ENCODE results near the gene TAF12.
"Not testable (repeated sequence)": the region's sequence is repeated elsewhere in the genome, so short reads cannot be mapped to it uniquely, and the experiment has no call there.

Gene TAF12, protein sequence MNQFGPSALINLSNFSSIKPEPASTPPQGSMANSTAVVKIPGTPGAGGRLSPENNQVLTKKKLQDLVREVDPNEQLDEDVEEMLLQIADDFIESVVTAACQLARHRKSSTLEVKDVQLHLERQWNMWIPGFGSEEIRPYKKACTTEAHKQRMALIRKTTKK

DNA sequence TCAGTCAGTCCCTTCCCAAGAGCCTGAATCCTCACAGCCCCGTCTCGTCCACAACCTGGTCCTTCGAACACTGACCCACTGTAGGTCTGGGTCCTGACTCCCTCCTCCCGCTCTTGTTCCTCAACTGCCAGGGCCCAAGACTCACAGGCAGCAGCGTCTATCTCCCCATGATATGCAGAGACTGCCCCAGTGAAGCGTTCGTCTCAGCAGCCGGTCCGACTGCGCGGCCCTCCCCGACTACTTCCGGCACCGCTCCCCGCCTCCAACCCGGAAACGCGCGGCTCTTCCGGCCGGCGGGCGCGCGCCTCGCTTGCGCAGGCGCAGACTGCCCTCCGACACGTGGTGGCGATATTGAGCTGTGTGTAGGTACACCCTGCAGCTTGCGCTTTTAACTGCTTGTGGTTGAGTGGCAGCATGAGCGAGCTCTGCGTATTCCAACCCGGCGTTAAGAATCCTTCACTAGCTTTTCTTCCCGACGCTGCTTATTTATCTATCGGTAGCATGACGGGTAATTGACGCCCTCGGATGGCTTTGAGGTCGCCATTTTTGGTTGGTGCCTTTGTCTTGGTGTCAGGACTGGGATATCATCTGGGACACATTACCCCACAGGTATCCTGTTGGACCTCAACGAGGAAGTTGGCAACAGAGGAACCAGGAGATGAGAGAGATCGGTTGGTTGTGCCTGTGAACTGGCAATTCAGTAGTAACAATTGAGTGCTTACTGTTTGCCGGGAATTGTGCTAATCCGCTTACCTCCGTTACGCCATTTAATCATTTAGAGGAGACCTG lies at the start of gene TAF12:
TSS of gene TAF12 (minus strand) at position 221 of the 789 bp plus-strand sequence. CDS start 20,986 bp downstream, outside the sequence.
- H3K4me3 Mint-ChIP-seq, result peak within 1 kb of the TSS; percentile 100
- peak within 1 kb of the TSS; percentile 100 for H3K27ac Mint-ChIP-seq (ENCODE audit: low read depth)
- peaks cover 36% of the 10 kb centered on the region for H3K4me1 Mint-ChIP-seq
- H3K9me3 Mint-ChIP-seq, result no peaks in the 10 kb centered on the region
- peak; percentile 71 to 83 for DNase-seq (ENCODE audit: low spot score in 2 of 2)
- peaks cover 24% of the 10 kb centered on the region for H3K36me3 Mint-ChIP-seq (ENCODE audit: insufficient read depth)
- no peaks in the 10 kb centered on the region for H3K27me3 Mint-ChIP-seq
- peak; percentile 86 for ATAC-seq (replicated peaks; ENCODE audit: extremely low read depth, poor library complexity, severe bottlenecking)

DNA sequence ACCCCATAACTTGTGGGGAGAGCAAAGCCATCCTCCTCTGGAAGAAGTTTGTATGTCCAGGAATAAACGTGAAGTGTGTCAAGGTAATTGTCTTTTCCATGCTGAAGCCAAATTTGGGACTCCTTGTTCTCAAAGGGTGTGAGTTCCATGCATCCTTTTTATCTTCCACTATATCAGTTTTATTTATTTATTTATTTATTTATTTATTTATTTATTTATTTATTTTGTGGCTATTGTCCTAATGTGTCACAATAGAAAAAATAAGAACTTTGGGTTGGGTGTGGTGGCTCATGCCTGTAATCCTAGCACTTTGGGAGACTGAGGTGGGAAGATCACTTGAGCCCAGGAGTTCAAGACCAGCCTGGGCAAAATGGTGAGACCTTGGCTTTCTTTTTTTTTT lies 48.8 kb upstream of the TAF12 start:
- not testable (repeated sequence) for H3K4me1 Mint-ChIP-seq; H3K27ac Mint-ChIP-seq (ENCODE audit: low read depth); H3K27me3 Mint-ChIP-seq; DNase-seq (ENCODE audit: low spot score in 2 of 2); ATAC-seq (replicated peaks; ENCODE audit: extremely low read depth, poor library complexity, severe bottlenecking); H3K9me3 Mint-ChIP-seq; H3K4me3 Mint-ChIP-seq
- H3K36me3 Mint-ChIP-seq (ENCODE audit: insufficient read depth), result peaks cover 51% of the 10 kb centered on the region

DNA sequence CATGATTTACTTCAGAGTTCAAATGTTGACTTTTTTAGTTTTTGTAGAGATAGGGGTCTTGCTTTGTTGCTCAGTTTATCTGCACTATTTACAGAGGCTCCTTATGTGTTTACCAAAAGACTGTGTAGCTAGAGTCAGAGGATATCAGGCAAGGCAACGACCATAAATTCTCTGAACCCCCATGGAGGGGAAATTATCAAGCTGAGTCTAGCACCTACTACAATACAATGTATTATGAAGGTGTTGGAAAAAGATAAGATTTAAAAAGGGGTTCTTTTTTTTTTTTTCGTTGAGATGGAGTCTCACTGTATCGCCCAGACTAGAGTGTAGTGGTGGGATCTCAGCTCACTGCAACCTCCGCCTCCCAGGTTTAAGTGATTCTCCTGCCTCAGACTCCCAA lies 42.1 kb upstream of the TAF12 start:
- ATAC-seq (replicated peaks; ENCODE audit: extremely low read depth, poor library complexity, severe bottlenecking), result no peak
- Mint-ChIP-seq H3K4me1 (peaks cover 11% of the 10 kb centered on the region), H3K27ac (ENCODE audit: low read depth) (no peak overlapping the region), H3K4me3 (no peak overlapping the region), H3K27me3 (no peaks in the 10 kb centered on the region), H3K36me3 (ENCODE audit: insufficient read depth) (peaks cover 44% of the 10 kb centered on the region), H3K9me3 (no peaks in the 10 kb centered on the region)
- DNase-seq (ENCODE audit: low spot score in 2 of 2), result no peak

DNA sequence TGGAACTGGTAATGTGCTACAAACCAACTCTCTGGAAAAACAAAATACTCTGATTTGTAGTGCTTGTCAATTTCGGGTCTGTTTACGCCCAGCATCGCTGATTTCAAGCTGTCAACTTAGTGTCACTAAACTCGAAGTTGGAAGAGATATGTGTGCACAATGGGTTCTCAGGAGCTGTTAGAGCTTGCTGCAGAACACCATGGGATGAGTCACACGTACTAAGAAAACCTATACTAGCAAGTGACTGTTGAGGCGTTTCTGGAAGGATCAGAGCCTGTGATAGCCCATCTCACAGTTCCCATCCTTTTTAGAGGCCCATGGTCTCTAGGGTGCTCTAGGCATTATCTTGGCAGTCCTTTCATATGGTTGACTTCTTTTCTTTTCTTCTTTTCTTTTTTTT lies 40.0 kb upstream of the TAF12 start:
- Mint-ChIP-seq H3K9me3 (no peaks in the 10 kb centered on the region), H3K27ac (ENCODE audit: low read depth) (no peak overlapping the region), H3K36me3 (ENCODE audit: insufficient read depth) (peaks cover 36% of the 10 kb centered on the region), H3K4me1 (peaks cover 11% of the 10 kb centered on the region), H3K27me3 (no peaks in the 10 kb centered on the region), H3K4me3 (no peak overlapping the region)
- ATAC-seq (replicated peaks; ENCODE audit: extremely low read depth, poor library complexity, severe bottlenecking), result no peak
- no peak for DNase-seq (ENCODE audit: low spot score in 2 of 2)

DNA sequence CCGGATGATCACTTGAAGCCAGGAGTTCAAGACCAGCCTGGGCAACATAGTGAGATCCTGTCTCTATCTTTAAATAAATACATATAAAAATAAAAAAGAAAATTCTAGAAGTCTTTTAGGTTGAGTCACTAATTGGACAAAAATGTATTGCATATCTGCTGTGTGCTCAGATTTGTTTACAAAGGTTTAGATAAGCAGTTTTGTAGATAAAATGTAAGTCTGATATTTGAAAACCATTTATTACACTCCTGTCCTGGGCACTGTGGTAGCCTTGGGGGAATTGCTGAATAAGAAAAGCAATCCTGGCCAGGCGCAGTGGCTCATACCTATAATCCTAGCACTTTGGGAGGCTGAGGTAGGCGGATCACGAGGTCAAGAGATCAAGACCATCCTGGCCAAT lies 37.3 kb upstream of the TAF12 start:
- H3K36me3 Mint-ChIP-seq (ENCODE audit: insufficient read depth), result peaks cover 27% of the 10 kb centered on the region
- peaks cover 5% of the 10 kb centered on the region for H3K4me1 Mint-ChIP-seq
- DNase-seq (ENCODE audit: low spot score in 2 of 2), result no peak
- ATAC-seq (replicated peaks; ENCODE audit: extremely low read depth, poor library complexity, severe bottlenecking), result no peak
- H3K27me3 Mint-ChIP-seq, result no peaks in the 10 kb centered on the region
- H3K4me3 Mint-ChIP-seq, result no peak overlapping the region
- no peak overlapping the region for H3K27ac Mint-ChIP-seq (ENCODE audit: low read depth)
- H3K9me3 Mint-ChIP-seq, result no peaks in the 10 kb centered on the region

DNA sequence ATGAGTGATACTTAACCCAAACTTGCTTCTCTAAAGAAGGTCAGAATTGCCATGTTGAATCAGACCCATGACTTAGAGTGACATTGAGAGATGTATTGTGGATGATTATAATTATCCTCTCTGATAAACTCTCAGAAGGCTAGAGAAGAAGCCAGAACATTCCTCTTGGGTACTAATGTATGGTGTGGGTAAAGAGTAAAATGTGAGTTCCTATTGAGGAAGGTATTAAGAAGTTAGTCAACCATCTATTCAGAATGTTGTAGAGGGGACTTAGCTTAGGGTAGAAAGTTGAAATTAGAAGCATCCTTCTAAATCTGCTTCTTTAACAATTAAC lies 33.0 kb upstream of the TAF12 start:
- Mint-ChIP-seq H3K27me3 (no peaks in the 10 kb centered on the region), H3K27ac (ENCODE audit: low read depth) (no peak overlapping the region), H3K36me3 (ENCODE audit: insufficient read depth) (peaks cover 6% of the 10 kb centered on the region), H3K9me3 (no peaks in the 10 kb centered on the region), H3K4me3 (no peak overlapping the region), H3K4me1 (peaks cover 2% of the 10 kb centered on the region)
- no peak for ATAC-seq (replicated peaks; ENCODE audit: extremely low read depth, poor library complexity, severe bottlenecking)
- DNase-seq (ENCODE audit: low spot score in 2 of 2), result no peak

DNA sequence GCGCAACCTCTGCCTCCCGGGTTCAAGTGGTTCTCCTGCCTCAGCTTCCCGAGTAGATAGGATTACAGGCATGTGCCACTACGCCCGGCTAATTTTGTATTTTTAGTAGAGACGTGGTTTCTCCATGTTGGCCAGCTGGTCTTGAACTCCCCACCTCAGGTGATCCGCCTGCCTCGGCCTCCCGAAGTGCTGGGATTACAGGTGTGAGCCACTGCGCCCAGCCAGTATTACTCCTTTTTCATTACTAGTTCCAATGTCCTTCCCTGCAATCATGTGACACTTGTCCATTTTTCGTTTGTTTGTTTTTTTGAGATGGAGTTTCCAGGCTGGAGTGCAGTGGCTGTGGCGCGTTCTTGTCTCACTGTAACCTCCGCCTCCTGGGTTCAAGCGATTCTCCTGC lies 30.1 kb upstream of the TAF12 start:
- ATAC-seq (replicated peaks; ENCODE audit: extremely low read depth, poor library complexity, severe bottlenecking); H3K4me3 Mint-ChIP-seq; DNase-seq (ENCODE audit: low spot score in 2 of 2); H3K27me3 Mint-ChIP-seq; H3K27ac Mint-ChIP-seq (ENCODE audit: low read depth); H3K9me3 Mint-ChIP-seq: not testable (repeated sequence)
- Mint-ChIP-seq H3K36me3 (ENCODE audit: insufficient read depth) (peaks cover 10% of the 10 kb centered on the region), H3K4me1 (peaks cover 17% of the 10 kb centered on the region)

DNA sequence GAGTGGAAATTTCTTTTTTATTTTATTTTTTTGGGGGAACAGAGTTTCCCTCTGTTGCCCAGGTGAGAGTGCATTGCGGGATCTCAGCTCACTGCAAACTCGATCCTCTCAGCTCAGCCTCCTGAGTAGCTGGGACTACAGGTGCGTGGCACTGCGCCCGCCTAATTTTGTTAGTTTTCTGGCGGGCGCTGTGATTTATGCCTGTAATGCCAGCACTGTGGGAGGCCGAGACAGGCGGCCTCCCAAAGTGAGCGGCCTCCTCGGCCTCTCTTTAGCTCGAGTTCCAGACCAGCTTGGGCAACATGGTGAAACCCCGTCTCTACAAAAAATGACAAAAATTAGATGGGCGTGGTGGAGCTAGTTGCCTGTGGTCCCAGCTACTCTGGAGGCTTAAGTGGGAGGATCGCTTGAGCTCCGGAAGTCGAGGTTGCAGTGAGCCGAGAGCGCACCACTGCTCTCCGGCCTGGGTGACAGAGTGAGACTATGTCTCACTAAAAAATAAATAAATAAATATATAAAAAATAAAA lies 28.4 kb upstream of the TAF12 start:
- H3K27ac Mint-ChIP-seq (ENCODE audit: low read depth), result no peak overlapping the region
- H3K4me3 Mint-ChIP-seq, result no peak overlapping the region
- H3K36me3 Mint-ChIP-seq (ENCODE audit: insufficient read depth), result peaks cover 11% of the 10 kb centered on the region
- H3K4me1 Mint-ChIP-seq, result peaks cover 17% of the 10 kb centered on the region
- H3K9me3 Mint-ChIP-seq, result no peaks in the 10 kb centered on the region
- ATAC-seq (replicated peaks; ENCODE audit: extremely low read depth, poor library complexity, severe bottlenecking), result no peak
- H3K27me3 Mint-ChIP-seq, result no peaks in the 10 kb centered on the region
- DNase-seq (ENCODE audit: low spot score in 2 of 2), result no peak

DNA sequence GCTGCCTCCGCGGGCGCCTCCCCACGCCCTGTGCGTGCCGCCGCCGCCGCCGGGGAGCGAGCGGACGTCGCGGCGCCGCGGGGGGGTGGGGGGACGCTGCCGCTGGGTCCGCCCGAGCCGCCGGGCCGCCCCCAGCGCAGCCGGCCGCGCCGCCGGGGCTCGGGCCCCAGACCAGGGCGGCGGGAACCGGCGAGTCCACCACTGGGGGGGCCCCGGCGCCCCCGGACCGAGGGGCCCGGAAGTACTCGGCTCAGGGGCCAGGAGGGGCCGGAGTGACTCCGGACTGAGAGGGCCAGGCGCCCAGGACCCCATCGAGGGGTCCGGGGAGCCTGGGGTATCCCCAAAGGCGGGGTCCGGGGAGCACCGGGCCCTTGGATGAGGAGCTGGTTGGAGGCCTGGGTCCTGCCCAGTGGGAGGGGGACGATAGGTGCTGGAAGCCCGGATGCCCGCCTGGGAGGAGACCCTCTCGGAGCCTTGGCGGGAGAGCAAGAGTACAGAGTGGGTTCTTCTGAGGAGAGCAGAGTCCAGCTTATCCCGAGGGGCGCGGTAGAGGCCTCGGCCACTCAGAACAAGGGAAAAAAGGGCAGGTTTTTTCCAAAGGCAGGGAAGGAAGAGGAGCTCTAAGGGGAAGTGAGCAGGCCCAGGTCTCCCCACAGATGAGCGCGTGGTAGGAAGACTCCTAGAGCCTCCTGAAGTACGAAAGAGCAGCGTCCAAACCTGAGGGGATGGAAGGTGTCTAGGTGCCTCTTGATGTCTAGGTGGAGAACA lies 26.3 kb upstream of the TAF12 start:
- peak overlapping the region; percentile 91 for H3K27ac Mint-ChIP-seq (ENCODE audit: low read depth)

DNA sequence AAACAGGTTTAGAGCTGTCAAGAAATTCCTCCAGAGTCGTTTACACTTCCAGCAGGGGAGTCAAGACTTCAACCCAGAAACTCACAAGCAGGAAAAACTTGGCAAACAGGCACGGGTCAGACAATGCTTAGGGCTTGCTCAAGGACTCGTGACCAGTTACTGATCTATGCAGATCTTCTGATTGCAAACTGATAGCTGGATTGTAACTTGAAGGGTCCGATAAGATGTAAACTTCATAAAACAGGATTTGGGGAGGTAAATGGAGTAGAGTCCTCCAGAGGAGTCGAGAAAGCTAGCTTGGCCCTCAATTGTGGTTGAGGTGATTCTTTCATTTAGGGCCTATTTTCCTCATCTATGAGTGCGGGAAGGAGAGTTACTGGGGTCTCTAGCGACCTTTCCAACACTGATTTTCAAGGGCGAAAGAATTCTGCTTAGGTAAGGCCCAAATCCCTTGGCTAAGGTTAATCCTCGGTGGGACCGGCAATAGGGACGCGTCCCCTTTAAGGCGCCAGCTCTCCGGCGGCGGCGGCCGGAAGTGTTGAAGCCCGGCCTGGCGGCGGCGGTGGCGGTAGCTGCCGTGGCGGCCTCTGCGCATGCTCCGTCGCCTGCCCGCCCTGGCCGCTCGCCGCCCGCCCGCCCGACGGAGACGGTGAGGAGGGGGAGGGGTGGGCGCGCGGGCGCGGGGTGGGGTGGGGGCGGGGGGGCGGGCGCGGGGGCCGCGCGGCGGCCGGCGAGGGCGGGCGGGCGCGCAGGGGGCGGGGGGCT lies 25.5 kb upstream of the TAF12 start, which contains the start of gene GMEB1:
TSS of gene GMEB1 (plus strand) at position 594 of the 765 bp plus-strand sequence. CDS start 14,829 bp downstream, outside the sequence.
- ATAC-seq (replicated peaks; ENCODE audit: extremely low read depth, poor library complexity, severe bottlenecking) (peak; percentile 64), DNase-seq (ENCODE audit: low spot score in 2 of 2) (peak; percentile 62 to 69)
- Mint-ChIP-seq H3K27me3 (no peaks in the 10 kb centered on the region), H3K27ac (ENCODE audit: low read depth) (peak within 1 kb of the TSS; percentile 91), H3K4me3 (peak within 1 kb of the TSS; percentile 80), H3K4me1 (peaks cover 17% of the 10 kb centered on the region), H3K36me3 (ENCODE audit: insufficient read depth) (peaks cover 9% of the 10 kb centered on the region), H3K9me3 (no peaks in the 10 kb centered on the region)

More for the DNA sequence above, 26.3 kb upstream of the TAF12 start:
- no peaks in the 10 kb centered on the region for H3K27me3 Mint-ChIP-seq
- peaks cover 11% of the 10 kb centered on the region for H3K36me3 Mint-ChIP-seq (ENCODE audit: insufficient read depth)
- H3K4me3 Mint-ChIP-seq, result peak overlapping the region; percentile 80
- peak; percentile 13 to 21 for DNase-seq (ENCODE audit: low spot score in 2 of 2)
- peak; percentile 72 for ATAC-seq (replicated peaks; ENCODE audit: extremely low read depth, poor library complexity, severe bottlenecking)
- H3K9me3 Mint-ChIP-seq, result no peaks in the 10 kb centered on the region
- peaks cover 17% of the 10 kb centered on the region for H3K4me1 Mint-ChIP-seq

DNA sequence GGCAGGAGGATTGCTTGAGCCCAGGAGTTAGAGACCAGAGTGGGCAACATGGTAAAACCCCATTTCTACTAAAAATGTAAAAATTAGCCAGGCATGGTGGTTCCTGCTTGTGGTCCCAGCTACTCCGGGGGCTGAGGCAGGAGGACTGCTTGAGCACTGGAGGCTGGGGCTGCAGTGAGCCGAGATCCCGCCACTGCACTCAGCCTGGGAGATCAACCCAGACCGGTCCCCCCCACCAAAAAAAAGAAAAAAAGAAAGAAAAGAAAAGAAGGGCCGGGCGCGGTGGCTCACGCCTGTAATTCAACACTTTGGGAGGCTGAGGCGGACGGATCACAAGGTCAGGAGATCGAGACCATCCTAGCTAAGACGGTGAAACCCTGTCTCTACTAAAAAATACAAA lies 23.9 kb upstream of the TAF12 start:
- H3K4me3 Mint-ChIP-seq, result peak overlapping the region; percentile 18
- H3K36me3 Mint-ChIP-seq (ENCODE audit: insufficient read depth), result peaks cover 9% of the 10 kb centered on the region
- peak overlapping the region; percentile 59 for H3K27ac Mint-ChIP-seq (ENCODE audit: low read depth)
- H3K9me3 Mint-ChIP-seq, result no peaks in the 10 kb centered on the region
- H3K4me1 Mint-ChIP-seq, result peaks cover 17% of the 10 kb centered on the region
- H3K27me3 Mint-ChIP-seq, result no peaks in the 10 kb centered on the region
- DNase-seq (ENCODE audit: low spot score in 2 of 2), result no peak
- ATAC-seq (replicated peaks; ENCODE audit: extremely low read depth, poor library complexity, severe bottlenecking), result no peak

DNA sequence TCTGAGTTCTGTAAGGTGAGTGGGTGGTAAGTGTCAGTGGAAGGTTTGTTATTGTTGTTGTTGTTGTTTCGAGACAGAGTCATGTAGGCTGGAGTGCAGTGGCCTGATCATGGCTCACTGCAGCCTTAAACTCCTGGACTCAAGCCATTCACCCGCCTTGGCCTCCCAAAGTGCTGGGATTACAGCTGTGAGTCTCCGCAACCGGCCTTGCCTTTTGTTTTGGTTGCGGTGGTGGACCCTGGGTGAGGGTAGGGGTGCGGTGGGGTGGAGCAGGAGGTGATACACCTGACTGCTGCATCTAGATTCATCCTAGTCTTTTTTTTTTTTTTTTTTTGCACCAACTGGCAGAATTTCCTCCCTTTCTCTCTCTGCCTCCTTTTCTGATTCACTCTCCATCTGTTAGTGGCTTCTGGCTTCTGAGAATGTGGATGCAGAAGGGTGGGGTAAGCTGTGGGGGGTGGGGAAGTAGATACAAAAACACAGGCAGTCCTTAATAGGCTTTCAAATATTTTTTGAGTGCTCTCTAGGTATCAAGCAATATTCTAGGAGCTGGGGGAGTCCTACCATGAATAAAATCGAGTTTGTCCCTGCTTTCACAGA lies 21.1 kb upstream of the TAF12 start:
- Mint-ChIP-seq H3K27ac (ENCODE audit: low read depth) (no peak overlapping the region), H3K4me3 (no peak overlapping the region), H3K4me1 (peaks cover 5% of the 10 kb centered on the region), H3K36me3 (ENCODE audit: insufficient read depth) (peaks cover 7% of the 10 kb centered on the region), H3K27me3 (no peaks in the 10 kb centered on the region), H3K9me3 (no peaks in the 10 kb centered on the region)
- DNase-seq (ENCODE audit: low spot score in 2 of 2) (no peak), ATAC-seq (replicated peaks; ENCODE audit: extremely low read depth, poor library complexity, severe bottlenecking) (no peak)
